Measurements from ENCODE around the gene TRAF3IP3.

DNA sequence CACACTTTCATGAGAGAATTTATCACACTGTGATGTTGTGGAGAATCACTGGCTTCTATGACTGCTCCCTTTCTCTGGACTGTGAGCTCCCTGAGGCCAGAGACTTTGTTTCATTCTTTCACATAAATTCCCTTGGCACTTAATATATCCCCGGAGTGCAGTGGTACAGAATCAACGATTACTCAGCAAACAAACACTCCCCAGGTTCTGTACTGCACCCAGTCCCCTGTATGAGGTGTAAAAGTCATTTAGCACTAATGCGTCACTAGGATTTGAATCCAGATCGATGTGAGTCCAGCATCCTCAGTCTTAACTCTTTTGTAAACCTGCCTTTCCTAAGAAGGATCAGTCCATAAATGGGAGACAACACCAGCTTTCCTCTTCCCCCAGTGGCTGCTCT, 65.1 kb downstream of the TRAF3IP3 start:
- TF ChIP-seq SUZ12 (IDR thresholded peaks at IDR 0.05; ENCODE audit: extremely low read depth, insufficient read depth, insufficient read length) (no peak), YY1 (IDR thresholded peaks at IDR 0.05; ENCODE audit: insufficient read depth, insufficient read length) (no peak)
